AG04450 (cell line): Measurements from ENCODE around the gene SCN2A. TPM values are rescaled to one million over a fixed set of nuclear protein-coding genes. Genes with fewer than 3 reads are reported as not detected.
"Not testable (repeated sequence)": the region's sequence is repeated elsewhere in the genome, so short reads cannot be mapped to it uniquely, and the experiment has no call there.

Experiments
- CTCF ChIA-PET: fragments of 300-600, 350-600 bp; formaldehyde crosslinking; extraction: SDS; loops from one replicate; lab custom pipeline; 2022; ENCODE audit warnings: antibody characterized with exemption, inconsistent platforms; lab: Charles Lee
- POLR2A ChIA-PET: fragments of 350-600 bp; formaldehyde crosslinking; extraction: SDS; loops from one replicate; lab custom pipeline; 2021; ENCODE audit warnings: antibody characterized with exemption, inconsistent platforms; lab: Yijun Ruan, JAX
- DNase-seq: peaks from one replicate; pipeline ENCODE4 v3.0.0-alpha.2; 2011; ENCODE audit warnings: low read depth, low spot score
- H3K27ac ChIP-seq: one replicate; pipeline ENCODE4 v1.5.1; 2012; ENCODE audit warnings: low read depth, low read length, control low read depth
- H3K27me3 ChIP-seq: one replicate; pipeline ENCODE4 v1.6.0; 2012; ENCODE audit warnings: low read length; ENCODE audit not compliant: control insufficient read depth, insufficient read depth
- H3K4me3 ChIP-seq: 2 replicates; pipeline ENCODE4 v1.5.1; 2011; ENCODE audit warnings: mild to moderate bottlenecking, low read depth, low read length, control low read depth
- H3K9me3 ChIP-seq: 2 replicates; pipeline ENCODE4 v1.5.1; 2012; ENCODE audit warnings: low read length; ENCODE audit not compliant: control insufficient read depth, insufficient read depth
- CTCF ChIP-seq: IDR thresholded peaks from 2 replicates; pipeline ENCODE4 v1.5.1; 2011; ENCODE audit warnings: low read depth, low read length, control low read depth, inconsistent platforms
- polyA plus RNA-seq: library from polyadenylated mRNA; depleted of rRNA; stranded (reverse); fragments of >200 nt; gene quantifications from 2 replicates; pipeline ENCODE4 v1.2.3, GENCODE V29; 2011

SCN2A gene
- polyA plus RNA-seq, 1 experiment: 2.5 TPM

DNA sequence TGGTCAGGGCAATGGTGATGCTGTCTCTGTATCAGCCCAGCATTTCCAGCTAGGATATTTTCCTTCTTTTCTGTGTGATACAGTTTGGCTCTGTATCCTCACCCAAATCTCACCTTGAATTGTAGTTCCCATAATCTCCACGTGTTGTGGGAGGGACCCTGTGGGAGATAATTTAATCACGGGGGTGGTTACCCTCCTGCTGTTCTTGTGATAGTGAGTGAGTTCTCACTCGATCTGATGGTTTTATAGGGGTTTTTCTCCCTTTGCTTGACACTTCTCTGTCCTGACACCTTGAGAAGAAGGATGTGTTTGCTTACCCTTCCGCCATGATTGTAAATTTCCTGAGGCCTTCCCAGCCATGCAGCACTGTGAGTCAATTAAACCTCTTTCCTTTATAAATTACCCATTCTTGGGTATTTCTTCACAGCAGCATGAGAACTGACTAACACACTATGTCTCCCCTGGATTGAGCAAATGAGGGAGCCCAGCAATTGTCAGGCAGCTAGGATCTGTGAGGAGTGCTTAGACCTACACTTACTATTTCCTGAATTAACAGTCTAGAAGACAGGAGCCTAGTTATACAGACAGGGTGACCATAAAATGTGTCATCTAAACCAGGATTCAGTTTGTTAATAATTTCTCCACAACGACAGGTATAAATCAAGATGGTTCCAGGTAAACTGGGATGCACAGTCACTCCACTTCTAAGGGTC, 6.0 kb downstream of the SCN2A start:
- Histone ChIP-seq H3K27ac (no peak overlapping the region), H3K27me3 (no peaks in the 10 kb centered on the region), H3K4me3 (no peak overlapping the region), H3K9me3 (no peaks in the 10 kb centered on the region)
- POLR2A ChIA-PET: no interaction called here
- CTCF ChIA-PET: no interaction called here
- DNase-seq: no peak
- TF ChIP-seq CTCF: no peak

DNA sequence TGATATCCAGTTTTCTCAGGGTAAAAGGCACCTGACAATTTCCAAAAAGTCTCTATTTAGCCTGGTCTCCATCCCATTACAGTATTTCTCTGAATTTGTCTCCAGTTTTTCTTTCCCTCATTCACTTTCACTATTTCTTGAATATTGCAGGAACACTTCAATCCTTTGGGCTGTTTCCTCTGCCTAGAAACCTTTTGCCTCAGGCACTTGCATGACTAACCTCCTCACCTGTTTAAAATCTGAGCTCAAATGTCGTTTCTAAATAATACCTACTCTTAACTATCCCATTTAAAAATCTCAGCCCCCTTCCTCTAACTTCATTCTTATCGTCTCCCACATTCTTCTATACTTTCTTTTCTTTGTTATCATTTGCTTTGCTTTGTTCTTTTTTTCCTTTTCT, 9.0 kb downstream of the SCN2A start:
- CTCF ChIA-PET: interaction anchor here (0.5 kb wide), 1 partner anchor 44 kb away, joined by 12 read pairs; the partner anchor contains the start of gene SCN3A
- no peaks in the 10 kb centered on the region for H3K27me3 ChIP-seq
- TF ChIP-seq CTCF: no peak
- no peak overlapping the region for H3K27ac ChIP-seq
- no peak overlapping the region for H3K4me3 ChIP-seq
- no peak for DNase-seq
- POLR2A ChIA-PET: no interaction called here
- H3K9me3 ChIP-seq: no peaks in the 10 kb centered on the region

- Histone ChIP-seq H3K4me3 (no peak overlapping the region), H3K27me3 (no peaks in the 10 kb centered on the region), H3K9me3 (no peaks in the 10 kb centered on the region), H3K27ac (no peak overlapping the region)
- ChIA-PET POLR2A (no interaction called here), CTCF (interaction anchor here (0.8 to 1.2 kb wide), 2 partner anchors 12 to 623 kb away, joined by 3 to 4 read pairs; partner anchors contain the start of gene SCN2A)
- no peak for DNase-seq
- TF ChIP-seq CTCF: no peak
These were observed 12.2 kb downstream of the SCN2A start for GRCh38 chr2:165251366-165251765.

GRCh38 chr2:165253178-165253577, 14.0 kb downstream of the SCN2A start:
- no peak for TF ChIP-seq CTCF
- Histone ChIP-seq H3K9me3 (no peaks in the 10 kb centered on the region), H3K27me3 (no peaks in the 10 kb centered on the region), H3K27ac (no peak overlapping the region), H3K4me3 (no peak overlapping the region)
- ChIA-PET POLR2A (no interaction called here), CTCF (no interaction called here)
- DNase-seq: no peak

GRCh38 chr2:165256618-165257017, 17.4 kb downstream of the SCN2A start:
- Histone ChIP-seq H3K27ac (no peak overlapping the region), H3K4me3 (no peak overlapping the region), H3K27me3 (no peaks in the 10 kb centered on the region), H3K9me3 (no peaks in the 10 kb centered on the region)
- no peak for TF ChIP-seq CTCF
- DNase-seq: no peak
- ChIA-PET CTCF (no interaction called here), POLR2A (no interaction called here)

DNA sequence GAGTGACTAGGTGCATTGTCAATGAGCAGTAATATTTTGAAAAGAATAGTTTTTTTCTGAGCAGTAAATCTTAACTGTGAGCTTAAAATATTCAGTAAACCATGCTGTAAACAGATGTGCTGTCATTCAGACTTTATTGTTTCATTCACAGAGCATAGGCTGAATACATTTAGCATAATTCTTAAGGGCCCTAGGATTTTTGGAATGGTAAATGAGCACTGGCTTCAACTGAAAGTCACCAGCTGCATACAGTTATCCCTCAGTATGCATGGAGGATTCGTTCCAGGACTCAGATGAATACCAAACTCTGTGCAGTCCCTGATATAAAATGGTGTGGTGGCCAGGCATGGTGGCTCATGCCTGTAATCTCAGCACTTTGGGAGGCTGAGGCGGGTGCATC, 21.1 kb downstream of the SCN2A start:
- POLR2A ChIA-PET, CTCF ChIA-PET, H3K27ac ChIP-seq, H3K27me3 ChIP-seq, DNase-seq, H3K4me3 ChIP-seq, H3K9me3 ChIP-seq: not testable (repeated sequence)
